ENCODE data around the gene PROKR2. TPM values are rescaled to one million over a fixed set of nuclear protein-coding genes. Genes with fewer than 3 reads are reported as not detected.

PROKR2 gene
- total RNA-seq, 1 donor from 2014 or later, result not detected

DNA sequence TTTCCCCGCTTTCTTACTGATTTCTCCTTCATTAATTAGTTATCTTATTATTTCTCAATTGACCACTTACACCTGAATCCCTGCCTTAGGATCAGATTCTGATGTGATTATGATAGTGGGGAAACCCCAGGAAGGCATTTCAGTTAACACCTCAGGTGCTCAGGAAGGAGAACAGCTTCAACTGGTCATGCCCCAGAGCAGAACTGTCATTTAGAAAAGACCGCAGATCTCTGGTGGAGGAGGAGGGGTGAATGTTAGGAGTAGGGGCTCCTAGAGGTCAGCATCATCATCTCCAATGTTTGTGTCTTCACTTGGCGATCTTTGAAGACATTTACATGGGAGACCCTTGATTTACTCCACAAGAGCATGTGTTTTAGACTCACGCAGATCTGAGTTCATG is 44.5 kb downstream of the PROKR2 start:
- no peaks in the 10 kb centered on the region for H3K27me3 ChIP-seq (ENCODE audit: control insufficient read depth, insufficient read depth, low read length)

GRCh38 chr20:5270603-5271002 is 46.2 kb downstream of the PROKR2 start:
- TF ChIP-seq CTCF (IDR thresholded peaks at IDR 0.05; ENCODE audit: insufficient read depth, low read length, poor library complexity, severe bottlenecking), result no peak
- H3K4me3 ChIP-seq (ENCODE audit: low read depth, low read length), result no peak overlapping the region
- no peak for DNase-seq (ENCODE audit: low read depth)
- H3K36me3 ChIP-seq (ENCODE audit: control insufficient read depth, insufficient read depth, low read length), result no peaks in the 10 kb centered on the region
- H3K27me3 ChIP-seq (ENCODE audit: control insufficient read depth, insufficient read depth, low read length), result peaks cover 4% of the 10 kb centered on the region

More for the DNA sequence above, 44.5 kb downstream of the PROKR2 start:
- no peak for TF ChIP-seq CTCF (IDR thresholded peaks at IDR 0.05; ENCODE audit: insufficient read depth, low read length, poor library complexity, severe bottlenecking)
- H3K4me3 ChIP-seq (ENCODE audit: low read depth, low read length), result no peak overlapping the region
- no peak for DNase-seq (ENCODE audit: low read depth)
- H3K36me3 ChIP-seq (ENCODE audit: control insufficient read depth, insufficient read depth, low read length), result no peaks in the 10 kb centered on the region

GRCh38 chr20:5268449-5268848 is 48.3 kb downstream of the PROKR2 start:
- Histone ChIP-seq H3K4me3 (ENCODE audit: low read depth, low read length) (no peak overlapping the region), H3K27me3 (ENCODE audit: control insufficient read depth, insufficient read depth, low read length) (peaks cover 5% of the 10 kb centered on the region), H3K36me3 (ENCODE audit: control insufficient read depth, insufficient read depth, low read length) (no peaks in the 10 kb centered on the region)
- no peak for TF ChIP-seq CTCF (IDR thresholded peaks at IDR 0.05; ENCODE audit: insufficient read depth, low read length, poor library complexity, severe bottlenecking)
- no peak for DNase-seq (ENCODE audit: low read depth)

DNA sequence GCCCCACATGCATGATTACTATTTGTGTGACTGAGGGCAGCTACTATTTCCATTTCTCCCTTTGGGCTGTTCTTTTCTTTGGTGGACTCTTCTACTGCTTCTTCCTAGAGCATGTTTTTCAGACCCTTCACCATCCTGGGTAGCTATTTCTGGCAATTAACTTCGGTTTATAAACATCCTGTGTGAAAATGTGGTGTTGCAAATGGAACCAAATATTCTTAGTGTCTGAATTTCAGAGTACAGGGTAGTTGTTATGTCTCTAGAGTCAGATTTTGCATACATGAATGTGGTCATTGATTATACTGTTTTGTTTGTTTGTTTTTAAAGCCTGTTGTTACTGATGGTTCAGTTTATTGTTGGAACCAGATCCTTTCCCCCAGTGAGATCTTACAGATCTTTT is 49.7 kb downstream of the PROKR2 start:
- TF ChIP-seq CTCF (IDR thresholded peaks at IDR 0.05; ENCODE audit: insufficient read depth, low read length, poor library complexity, severe bottlenecking), result no peak
- Histone ChIP-seq H3K27me3 (ENCODE audit: control insufficient read depth, insufficient read depth, low read length) (peaks cover 5% of the 10 kb centered on the region), H3K4me3 (ENCODE audit: low read depth, low read length) (no peak overlapping the region), H3K36me3 (ENCODE audit: control insufficient read depth, insufficient read depth, low read length) (no peaks in the 10 kb centered on the region)
- no peak for DNase-seq (ENCODE audit: low read depth)

Other genes with a start within 250 kb of the PROKR2 start
- gene TMEM230, start 203.9 kb downstream of the PROKR2 start, total RNA-seq, result 98.2 and 111 TPM in 2 replicates
- 89.6 and 92.7 TPM in 2 replicates for gene PCNA, start 197.0 kb downstream of the PROKR2 start, total RNA-seq
- 36.9 and 38.1 TPM in 2 replicates for gene CDS2, start 189.9 kb downstream of the PROKR2 start, total RNA-seq